ENCODE measurements around the gene NEB.

The NEB gene

DNA sequence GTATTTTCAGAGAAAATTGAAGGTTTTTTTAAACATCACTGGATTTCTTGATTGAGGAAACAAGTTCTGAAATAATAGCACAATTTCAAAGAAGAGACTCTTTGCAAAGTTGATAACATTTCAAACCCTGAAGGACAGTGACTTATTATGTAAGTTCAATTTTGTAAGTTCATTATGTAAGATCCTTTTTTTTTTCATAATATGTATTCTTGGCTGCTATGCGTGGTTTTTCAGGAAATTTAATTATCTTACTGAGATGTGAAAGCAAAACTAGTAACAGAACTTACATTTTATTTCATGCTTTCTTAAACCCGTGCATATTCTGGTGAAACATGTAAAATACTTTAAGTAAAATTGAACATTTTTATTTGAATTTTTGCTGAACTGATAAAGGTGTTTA is 259.2 kb downstream of the NEB start:
- no peak for TF ChIP-seq ZNF274 (IDR thresholded peaks at IDR 0.05; ENCODE audit: low read depth, low read length)
- H3K4me3 ChIP-seq (ENCODE audit: low read length): no peak overlapping the region

- no peak overlapping the region for H3K4me3 ChIP-seq (ENCODE audit: low read length)
- TF ChIP-seq ZNF274 (IDR thresholded peaks at IDR 0.05; ENCODE audit: low read depth, low read length): no peak
Measured at GRCh38 chr2:151472966-151473365, 261.3 kb downstream of the NEB start.

DNA sequence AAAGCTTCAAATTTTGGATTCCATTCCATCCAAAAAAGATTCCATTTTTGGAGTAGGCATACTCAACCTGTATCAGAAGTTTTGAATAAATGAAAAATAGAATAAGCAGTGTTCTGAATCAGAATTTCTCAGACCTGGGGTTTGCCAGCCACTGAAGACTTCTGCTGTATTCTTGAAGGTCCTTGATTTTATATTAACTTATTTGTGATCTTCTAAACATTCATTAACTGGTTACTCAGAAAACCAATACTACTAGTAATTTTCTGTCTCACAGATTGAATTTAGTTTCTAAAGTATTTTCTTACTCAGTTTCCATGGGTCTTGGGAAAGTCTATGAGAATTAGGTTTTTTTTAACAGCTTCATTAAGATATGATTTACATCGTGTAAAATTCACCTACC is 263.7 kb downstream of the NEB start:
- TF ChIP-seq ZNF274 (IDR thresholded peaks at IDR 0.05; ENCODE audit: low read depth, low read length): no peak
- H3K4me3 ChIP-seq (ENCODE audit: low read length): no peak overlapping the region

GRCh38 chr2:151465771-151466170 is 268.5 kb downstream of the NEB start:
- no peak overlapping the region for H3K4me3 ChIP-seq (ENCODE audit: low read length)
- TF ChIP-seq ZNF274 (IDR thresholded peaks at IDR 0.05; ENCODE audit: low read depth, low read length): no peak

DNA sequence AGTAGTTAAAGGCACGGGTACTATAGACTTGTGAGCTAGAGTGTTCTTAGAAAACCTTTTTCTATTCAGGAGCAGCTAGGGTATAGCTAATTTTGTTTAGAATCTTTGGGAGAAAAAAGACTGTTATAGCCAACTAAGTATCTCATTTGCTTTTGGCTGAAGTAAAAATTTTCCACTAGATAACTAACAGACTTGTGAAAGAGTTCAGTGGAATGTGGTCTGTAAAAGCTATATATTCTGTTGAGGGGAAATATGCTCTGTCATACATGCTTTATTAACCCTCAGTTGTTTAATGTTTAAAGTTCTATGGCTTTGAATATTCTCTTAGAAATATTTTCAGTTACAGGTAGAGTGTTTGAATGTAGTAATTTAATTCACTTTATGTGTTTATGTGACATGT is 274.9 kb downstream of the NEB start:
- TF ChIP-seq ZNF274 (IDR thresholded peaks at IDR 0.05; ENCODE audit: low read depth, low read length): no peak
- no peak overlapping the region for H3K4me3 ChIP-seq (ENCODE audit: low read length)

GRCh38 chr2:151439127-151439526 is 295.1 kb downstream of the NEB start:
- no peak for TF ChIP-seq ZNF274 (IDR thresholded peaks at IDR 0.05; ENCODE audit: low read depth, low read length)

DNA sequence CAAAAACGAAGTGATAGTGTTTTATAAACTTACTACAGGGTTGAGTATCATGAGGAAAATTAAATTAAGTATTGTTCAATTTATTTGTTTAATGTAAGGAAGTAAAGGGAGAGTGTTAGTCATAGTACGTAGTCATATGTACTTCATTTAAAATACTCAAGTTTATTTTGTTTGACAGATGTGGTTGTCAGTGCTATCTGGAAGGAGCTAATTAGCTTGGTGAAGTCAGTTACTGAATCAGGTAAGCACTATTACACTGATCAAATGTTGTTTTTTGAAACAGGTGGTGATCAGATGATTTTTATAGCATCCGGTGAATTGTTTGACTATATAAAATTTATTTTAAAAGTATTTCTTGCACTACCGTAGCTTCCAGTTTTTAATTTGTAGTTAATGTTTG is 295.8 kb downstream of the NEB start:
- no peak for TF ChIP-seq ZNF274 (IDR thresholded peaks at IDR 0.05; ENCODE audit: low read depth, low read length)
- H3K4me3 ChIP-seq (ENCODE audit: low read length): no peak overlapping the region

More at GRCh38 chr2:151439127-151439526, 295.1 kb downstream of the NEB start:
- no peak overlapping the region for H3K4me3 ChIP-seq (ENCODE audit: low read length)

- no peak for TF ChIP-seq ZNF274 (IDR thresholded peaks at IDR 0.05; ENCODE audit: low read depth, low read length)
- H3K4me3 ChIP-seq (ENCODE audit: low read length): no peak overlapping the region
Measured at GRCh38 chr2:151437630-151438029, 296.6 kb downstream of the NEB start.
